GM12865 (cell line): ENCODE measurements around the gene ZNF75A.
A peak's percentile ranks its signal among the peaks of the same experiment; 100 is the strongest.

ENCODE experiments used
- DNase-seq: peaks from one replicate; pipeline ENCODE4 v3.0.0; 2010; ENCODE audit warnings: low read depth
- H3K4me3 ChIP-seq: 2 replicates; pipeline ENCODE4 v1.5.1; 2011; ENCODE audit warnings: mild to moderate bottlenecking, low read depth, low read length, control low read depth
- CTCF ChIP-seq: IDR thresholded peaks from 2 replicates; pipeline ENCODE4 v1.5.1; 2011; ENCODE audit warnings: low read length, control low read depth, low read depth, inconsistent platforms; ENCODE audit not compliant: insufficient read depth; ENCODE audit errors: missing control alignments

ZNF75A gene

GRCh38 chr16:3317315-3317999 is 12.2 kb downstream of the ZNF75A start:
- H3K4me3 ChIP-seq, result no peak overlapping the region
- TF ChIP-seq CTCF, result no peak
- DNase-seq, result peak; percentile 19

GRCh38 chr16:3321816-3322215 is 16.5 kb downstream of the ZNF75A start:
- no peak for DNase-seq
- H3K4me3 ChIP-seq, result no peak overlapping the region
- TF ChIP-seq CTCF, result no peak

DNA sequence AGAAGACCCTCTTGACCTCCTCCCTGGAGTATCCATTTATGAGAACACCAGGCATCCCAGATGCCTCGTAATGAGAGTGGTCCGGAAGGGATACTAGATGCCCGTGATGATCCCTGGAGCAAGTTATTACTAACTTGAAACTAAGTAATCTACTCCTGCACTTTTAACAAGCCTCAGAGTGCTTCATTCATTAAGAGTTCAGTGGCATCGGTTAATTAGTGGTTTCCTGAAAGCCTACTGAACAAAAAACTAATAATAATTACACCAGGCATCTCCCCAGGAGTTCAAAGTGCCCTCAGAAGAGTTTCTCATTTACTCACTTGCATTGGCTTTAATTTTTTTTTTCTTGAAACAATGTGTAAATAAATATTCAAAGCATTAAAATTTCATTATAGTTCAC is 22.2 kb downstream of the ZNF75A start:
- DNase-seq, result no peak
- TF ChIP-seq CTCF, result no peak
- no peak overlapping the region for H3K4me3 ChIP-seq

DNA sequence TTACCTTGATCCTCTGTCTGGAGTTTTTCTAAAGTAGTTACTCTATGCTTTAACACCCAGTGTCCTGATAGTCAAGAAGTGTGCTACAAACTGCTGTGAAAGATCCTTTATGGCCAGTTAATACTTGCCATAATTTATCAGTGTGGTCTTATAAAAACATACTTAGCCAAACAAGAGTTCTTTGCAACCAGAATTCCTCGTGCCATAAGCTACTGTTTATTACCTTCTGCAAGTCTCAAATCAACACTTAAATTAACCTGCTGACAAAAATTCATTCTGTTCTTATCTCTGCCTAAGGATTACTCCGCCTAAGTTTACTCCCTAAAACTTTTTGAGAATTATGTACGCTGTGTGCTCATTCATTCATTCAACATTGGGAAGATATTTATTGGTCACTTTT is 22.8 kb downstream of the ZNF75A start:
- DNase-seq, result no peak
- TF ChIP-seq CTCF, result no peak
- no peak overlapping the region for H3K4me3 ChIP-seq

- DNase-seq, result no peak
Observed at GRCh38 chr16:3328643-3329042, 23.3 kb downstream of the ZNF75A start.

DNA sequence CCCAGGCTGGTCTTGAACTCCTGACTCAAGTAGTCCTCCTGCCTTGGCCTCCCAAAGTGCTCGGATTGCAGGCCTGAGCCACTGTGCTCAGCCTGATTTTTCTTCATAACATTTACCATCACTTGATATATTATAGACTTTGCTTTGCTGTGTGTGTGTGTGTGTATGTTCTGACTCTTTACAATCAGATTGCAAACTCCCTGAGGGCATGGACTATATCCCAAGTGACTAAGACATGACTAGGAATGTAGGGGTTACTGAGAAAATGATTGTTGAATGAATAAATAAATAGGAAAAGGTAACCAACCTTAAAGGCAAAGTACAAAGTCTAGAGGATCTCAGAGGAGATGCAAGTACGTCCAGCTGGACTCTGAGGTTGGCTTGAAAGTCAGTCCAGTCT is 40.7 kb downstream of the ZNF75A start:
- DNase-seq, result no peak
- no peak overlapping the region for H3K4me3 ChIP-seq
- TF ChIP-seq CTCF, result no peak

More at GRCh38 chr16:3328643-3329042, 23.3 kb downstream of the ZNF75A start:
- no peak overlapping the region for H3K4me3 ChIP-seq
- TF ChIP-seq CTCF, result no peak

- H3K4me3 ChIP-seq, result no peak overlapping the region
- TF ChIP-seq CTCF, result no peak
- no peak for DNase-seq
Observed at GRCh38 chr16:3347586-3347985, 42.3 kb downstream of the ZNF75A start.
